GM20431 (cell line): ENCODE measurements around the gene ACSL3.

Experiments used
- in situ Hi-C: fragments of 300-500 bp; cut with MseI, MboI; formaldehyde crosslinking; loops from one replicate; pipeline ENCODE4 v1.15.0; 2020; ENCODE audit warnings: low sequenced_read_pairs; ENCODE audit not compliant: unreplicated experiment

Gene ACSL3

GRCh38 chr2:222878301-222878876, 17.6 kb downstream of the ACSL3 start:
- in situ Hi-C loops, result no loop called here

GRCh38 chr2:222878877-222879603, 18.2 kb downstream of the ACSL3 start:
- in situ Hi-C loops, result no loop called here

GRCh38 chr2:222879604-222879933, 18.7 kb downstream of the ACSL3 start:
- in situ Hi-C loops, result no loop called here

GRCh38 chr2:222882484-222882928, 21.7 kb downstream of the ACSL3 start:
- in situ Hi-C loops, result no loop called here

- in situ Hi-C loops, result no loop called here
These were observed 22.6 kb downstream of the ACSL3 start for GRCh38 chr2:222883420-222883819.

GRCh38 chr2:222884114-222884771, 23.4 kb downstream of the ACSL3 start:
- in situ Hi-C loops, result no loop called here

- in situ Hi-C loops, result no loop called here
These were observed 24.1 kb downstream of the ACSL3 start for GRCh38 chr2:222884805-222885424.

GRCh38 chr2:222887124-222887523, 26.3 kb downstream of the ACSL3 start:
- in situ Hi-C loops, result no loop called here

- in situ Hi-C loops, result no loop called here
These were observed 27.9 kb downstream of the ACSL3 start for GRCh38 chr2:222888716-222889115.

- in situ Hi-C loops, result no loop called here
These were observed 31.1 kb downstream of the ACSL3 start for GRCh38 chr2:222891890-222892289.

- in situ Hi-C loops, result no loop called here
These were observed 31.5 kb downstream of the ACSL3 start for GRCh38 chr2:222892321-222892720.

- in situ Hi-C loops, result no loop called here
These were observed 31.9 kb downstream of the ACSL3 start for GRCh38 chr2:222892761-222893160.

- in situ Hi-C loops, result no loop called here
These were observed 32.9 kb downstream of the ACSL3 start for GRCh38 chr2:222893716-222894115.

- in situ Hi-C loops, result no loop called here
These were observed 34.3 kb downstream of the ACSL3 start for GRCh38 chr2:222895144-222895543.

GRCh38 chr2:222897898-222898297, 37.1 kb downstream of the ACSL3 start:
- in situ Hi-C loops, result no loop called here

GRCh38 chr2:222899413-222900181, 38.8 kb downstream of the ACSL3 start:
- in situ Hi-C loops, result loop anchor here (10.0 kb wide), 1 partner anchor 215 kb away; no protein-coding TSS in a partner anchor

- in situ Hi-C loops, result loop anchor here (10.0 kb wide), 1 partner anchor 216 kb away; no protein-coding TSS in a partner anchor
These were observed 39.5 kb downstream of the ACSL3 start for GRCh38 chr2:222900354-222900753.

- in situ Hi-C loops, result loop anchor here (10.0 kb wide), 1 partner anchor 218 kb away; no protein-coding TSS in a partner anchor
These were observed 41.8 kb downstream of the ACSL3 start for GRCh38 chr2:222902660-222903059.

- in situ Hi-C loops, result loop anchor here (10.0 kb wide), 1 partner anchor 219 kb away; no protein-coding TSS in a partner anchor
These were observed 42.7 kb downstream of the ACSL3 start for GRCh38 chr2:222903234-222904220.
